ENCODE measurements around the gene BAZ1B. TPM values are rescaled to one million over a fixed set of nuclear protein-coding genes. Genes with fewer than 3 reads are reported as not detected.

BAZ1B gene
- total RNA-seq, 3 donors from 2014 or later (not counting 1 experiment from before 2014, with no cell fraction given) = 50.1 to 61.9 (median 59.9) TPM

- no peak overlapping the region for H3K27ac ChIP-seq (ENCODE audit: low read length)
- H3K9me3 ChIP-seq (ENCODE audit: control insufficient read depth, insufficient read depth, low read length) = no peaks in the 10 kb centered on the region
- Mint-ChIP-seq H3K9me3 (no peaks in the 10 kb centered on the region), H3K27me3 (ENCODE audit: low read depth in 2 of 2) (peaks cover 0 to 7% of the 10 kb centered on the region in 2 donors), H3K36me3 (no peaks in the 10 kb centered on the region), H3K4me3 (no peak overlapping the region), H3K27ac (no peak overlapping the region), H3K4me1 (no peaks in the 10 kb centered on the region)
- H3K4me1 ChIP-seq (ENCODE audit: control insufficient read depth, insufficient read depth, low read length) = no peaks in the 10 kb centered on the region
- H3K36me3 ChIP-seq (ENCODE audit: control insufficient read depth, insufficient read depth, low read length) = no peaks in the 10 kb centered on the region
- no peak overlapping the region for H3K4me3 ChIP-seq (ENCODE audit: low read length)
- WGBS (ENCODE audit: insufficient coverage) = 41% methylated on average over 13 of the region's 14 CpGs
- H3K27me3 ChIP-seq (ENCODE audit: control insufficient read depth, insufficient read depth, low read length) = no peaks in the 10 kb centered on the region
- ATAC-seq (no peak), DNase-seq (no peak)
- intact Hi-C loops (cut with micrococcal nuclease) = no loop called here
- no peak for TF ChIP-seq CTCF (IDR thresholded peaks at IDR 0.05)
Observed at GRCh38 chr7:73397521-73398281, 124.4 kb downstream of the BAZ1B start.

DNA sequence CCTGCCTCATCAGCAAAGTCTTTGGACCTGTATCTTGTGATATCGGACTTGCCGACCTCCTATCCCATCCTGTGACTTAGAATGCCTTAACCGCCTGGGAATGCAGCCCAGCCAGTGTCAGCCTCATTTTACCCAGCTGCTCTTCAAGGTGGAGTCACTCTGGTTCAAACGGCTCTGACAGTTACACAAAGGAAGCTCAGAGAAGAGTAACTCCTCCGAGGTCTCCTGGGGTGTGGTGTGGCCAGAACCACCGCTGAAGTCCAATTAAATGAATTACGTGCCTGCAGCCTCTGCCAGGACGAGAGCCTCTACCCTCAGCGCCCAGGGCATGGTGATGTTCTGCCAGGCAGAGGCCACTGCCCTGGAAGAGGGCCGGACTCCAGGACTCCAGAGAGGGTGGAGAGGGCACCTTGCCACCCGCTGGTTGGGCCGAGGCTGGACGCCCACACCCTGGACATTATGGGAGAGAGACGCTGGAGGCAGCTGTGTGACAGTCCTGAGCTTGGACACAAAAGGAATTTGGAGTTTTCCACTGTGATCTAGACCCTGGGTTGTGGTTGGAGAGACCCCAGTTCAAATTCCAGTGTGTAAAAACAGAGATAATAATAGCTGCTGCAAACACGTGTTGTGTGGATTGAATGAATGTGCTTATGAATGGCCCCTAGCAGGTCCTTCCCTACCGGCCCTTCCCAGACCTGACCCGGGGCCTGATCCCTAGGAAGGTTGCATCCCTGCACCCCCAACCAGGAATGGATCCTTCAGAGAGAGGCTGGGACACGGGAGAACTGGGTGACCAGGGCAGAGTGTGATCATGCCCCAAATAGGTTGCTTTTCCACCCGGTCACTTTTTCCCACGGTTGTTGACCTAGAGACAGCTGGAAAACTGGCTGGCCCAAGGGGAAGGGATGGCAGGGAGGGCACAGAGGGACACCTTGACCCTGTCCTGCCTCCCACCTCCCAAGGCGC, 126.3 kb downstream of the BAZ1B start:
- ATAC-seq = no peak
- H3K4me3 Mint-ChIP-seq = no peak overlapping the region
- no peak overlapping the region for H3K27ac Mint-ChIP-seq

DNA sequence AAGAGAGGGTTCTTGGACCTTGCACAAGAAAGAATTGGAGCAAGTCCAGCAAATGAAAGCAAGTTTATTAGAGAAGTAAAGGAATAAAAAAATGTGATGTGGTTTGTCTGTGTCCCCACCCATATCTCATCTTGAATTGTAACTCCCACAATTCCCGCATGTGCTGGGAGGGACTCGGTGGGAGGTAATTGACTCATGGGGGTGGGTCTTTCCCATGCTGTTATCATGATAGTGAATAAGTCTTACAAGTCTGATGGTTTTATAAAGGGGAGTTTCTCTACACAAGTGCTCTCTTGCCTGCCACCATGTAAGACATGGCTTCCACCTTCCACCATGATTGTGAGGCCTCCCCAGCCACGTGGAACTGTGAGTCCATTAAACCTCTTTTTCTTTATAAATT, 127.7 kb downstream of the BAZ1B start:
- ATAC-seq (no peak), DNase-seq (no peak)
- H3K27me3 ChIP-seq (ENCODE audit: control insufficient read depth, insufficient read depth, low read length) = no peaks in the 10 kb centered on the region
- no peak overlapping the region for H3K27ac ChIP-seq (ENCODE audit: low read length)
- no peak overlapping the region for H3K4me3 Mint-ChIP-seq
- H3K4me3 ChIP-seq (ENCODE audit: low read length) = no peak overlapping the region
- no peak for TF ChIP-seq CTCF (IDR thresholded peaks at IDR 0.05)
- no peaks in the 10 kb centered on the region for H3K4me1 Mint-ChIP-seq
- WGBS (ENCODE audit: insufficient coverage) = 71% methylated on average over 1 of the region's 3 CpGs
- H3K27ac Mint-ChIP-seq = no peak overlapping the region
- H3K27me3 Mint-ChIP-seq (ENCODE audit: low read depth in 2 of 2) = peaks cover 0 to 10% of the 10 kb centered on the region in 2 donors
- intact Hi-C loops (cut with micrococcal nuclease) = no loop called here
- H3K36me3 ChIP-seq (ENCODE audit: control insufficient read depth, insufficient read depth, low read length) = no peaks in the 10 kb centered on the region
- no peaks in the 10 kb centered on the region for H3K4me1 ChIP-seq (ENCODE audit: control insufficient read depth, insufficient read depth, low read length)
- no peaks in the 10 kb centered on the region for H3K9me3 ChIP-seq (ENCODE audit: control insufficient read depth, insufficient read depth, low read length)
- H3K36me3 Mint-ChIP-seq = no peaks in the 10 kb centered on the region
- H3K9me3 Mint-ChIP-seq = peaks cover 0 to 7% of the 10 kb centered on the region in 2 donors

More for the DNA sequence above, 126.3 kb downstream of the BAZ1B start:
- Mint-ChIP-seq H3K27me3 (ENCODE audit: low read depth in 2 of 2) (peaks cover 0 to 10% of the 10 kb centered on the region in 2 donors), H3K4me1 (no peaks in the 10 kb centered on the region), H3K9me3 (no peaks in the 10 kb centered on the region), H3K36me3 (no peaks in the 10 kb centered on the region)
- no peak for TF ChIP-seq CTCF (IDR thresholded peaks at IDR 0.05)
- intact Hi-C loops (cut with micrococcal nuclease) = no loop called here
- Histone ChIP-seq H3K4me1 (ENCODE audit: control insufficient read depth, insufficient read depth, low read length) (no peaks in the 10 kb centered on the region), H3K4me3 (ENCODE audit: low read length) (no peak overlapping the region), H3K27me3 (ENCODE audit: control insufficient read depth, insufficient read depth, low read length) (no peaks in the 10 kb centered on the region), H3K9me3 (ENCODE audit: control insufficient read depth, insufficient read depth, low read length) (no peaks in the 10 kb centered on the region), H3K27ac (ENCODE audit: low read length) (no peak overlapping the region), H3K36me3 (ENCODE audit: control insufficient read depth, insufficient read depth, low read length) (no peaks in the 10 kb centered on the region)
- WGBS (ENCODE audit: insufficient coverage) = 88% methylated on average over 21 of the region's 21 CpGs
- DNase-seq = no peak
